Fibroblast of gingiva (primary cell): Measurements from ENCODE around the gene ARHGAP35.
"Not testable (repeated sequence)": the region's sequence is repeated elsewhere in the genome, so short reads cannot be mapped to it uniquely, and the experiment has no call there.

Experiments used
- DNase-seq: peaks from one replicate; pipeline ENCODE4 v3.0.0-alpha.2; 2011; ENCODE audit warnings: low read depth

ARHGAP35 gene

GRCh38 chr19:46844067-46844489 is 16.7 kb upstream of the ARHGAP35 start:
- DNase-seq: no peak

- DNase-seq: no peak
These were observed 14.8 kb upstream of the ARHGAP35 start for GRCh38 chr19:46845959-46846459.

- no peak for DNase-seq
These were observed 13.3 kb upstream of the ARHGAP35 start for GRCh38 chr19:46847528-46847927.

GRCh38 chr19:46848389-46848788 is 12.4 kb upstream of the ARHGAP35 start:
- DNase-seq: no peak

GRCh38 chr19:46849610-46850009 is 11.2 kb upstream of the ARHGAP35 start:
- no peak for DNase-seq

- peak; percentile 98 for DNase-seq
These were observed 10.3 kb upstream of the ARHGAP35 start, which contains the start of gene AP2S1 for GRCh38 chr19:46850228-46851203. TSS of gene AP2S1 (minus strand) at chr19:46850846. CDS start at chr19:46850766, 80 bp downstream.

- no peak for DNase-seq
These were observed 8.0 kb upstream of the ARHGAP35 start for GRCh38 chr19:46852830-46853229.

- DNase-seq: not testable (repeated sequence)
These were observed 6.1 kb upstream of the ARHGAP35 start for GRCh38 chr19:46854698-46855097.

GRCh38 chr19:46856062-46857022 is 4.5 kb upstream of the ARHGAP35 start:
- peak; percentile 97 for DNase-seq

GRCh38 chr19:46859637-46860124 is 1.1 kb upstream of the ARHGAP35 start:
- DNase-seq: peak; percentile 85

- DNase-seq: peak; percentile 99
These were observed 512 bp upstream of the ARHGAP35 start for GRCh38 chr19:46860125-46860845.

GRCh38 chr19:46861691-46862502 is 1.1 kb downstream of the ARHGAP35 start:
- no peak for DNase-seq

- no peak for DNase-seq
These were observed 1.7 kb downstream of the ARHGAP35 start for GRCh38 chr19:46862503-46862834.

GRCh38 chr19:46862974-46863632 is 2.3 kb downstream of the ARHGAP35 start:
- no peak for DNase-seq

GRCh38 chr19:46863818-46864629 is 3.2 kb downstream of the ARHGAP35 start:
- DNase-seq: peak; percentile 86

- no peak for DNase-seq
These were observed 5.8 kb downstream of the ARHGAP35 start for GRCh38 chr19:46866407-46867136.

GRCh38 chr19:46867170-46867569 is 6.4 kb downstream of the ARHGAP35 start:
- no peak for DNase-seq

GRCh38 chr19:46868025-46868802 is 7.4 kb downstream of the ARHGAP35 start:
- DNase-seq: no peak
